Measurements from ENCODE around the gene LRCH4.
"Not testable (repeated sequence)": the region's sequence is repeated elsewhere in the genome, so short reads cannot be mapped to it uniquely, and the experiment has no call there.

LRCH4 gene

GRCh38 chr7:100568176-100568895 is 17.6 kb downstream of the LRCH4 start:
- no peak overlapping the region for H3K4me3 Mint-ChIP-seq
- peak overlapping the region; percentile 61 to 91 for H3K27ac Mint-ChIP-seq
- H3K4me1 Mint-ChIP-seq: peaks cover 75% of the 10 kb centered on the region
- no peaks in the 10 kb centered on the region for H3K9me3 Mint-ChIP-seq
- H3K27me3 Mint-ChIP-seq: no peaks in the 10 kb centered on the region
- no peak for ATAC-seq
- DNase-seq: no peak

- no peak for DNase-seq
- peak overlapping the region; percentile 61 to 91 for H3K27ac Mint-ChIP-seq
- H3K4me3 Mint-ChIP-seq: no peak overlapping the region
- H3K4me1 Mint-ChIP-seq: peaks cover 70% of the 10 kb centered on the region
- no peaks in the 10 kb centered on the region for H3K27me3 Mint-ChIP-seq
- no peaks in the 10 kb centered on the region for H3K9me3 Mint-ChIP-seq
- no peak for ATAC-seq
Measured at GRCh38 chr7:100567751-100568175, 18.2 kb downstream of the LRCH4 start.

GRCh38 chr7:100567031-100567730 is 18.7 kb downstream of the LRCH4 start:
- ATAC-seq: no peak
- Mint-ChIP-seq H3K9me3 (no peaks in the 10 kb centered on the region), H3K27ac (peak overlapping the region in 1 of 2 donors; percentile 73), H3K4me3 (no peak overlapping the region), H3K4me1 (peaks cover 65% of the 10 kb centered on the region), H3K27me3 (no peaks in the 10 kb centered on the region)
- DNase-seq: no peak

- no peak overlapping the region for H3K4me3 Mint-ChIP-seq
- ATAC-seq: no peak
- peak overlapping the region in 1 of 2 donors; percentile 61 for H3K27ac Mint-ChIP-seq
- H3K9me3 Mint-ChIP-seq: no peaks in the 10 kb centered on the region
- DNase-seq: no peak
- no peaks in the 10 kb centered on the region for H3K27me3 Mint-ChIP-seq
- peaks cover 54% of the 10 kb centered on the region for H3K4me1 Mint-ChIP-seq
Measured at GRCh38 chr7:100566018-100566531, 19.9 kb downstream of the LRCH4 start.

GRCh38 chr7:100565133-100565571 is 20.8 kb downstream of the LRCH4 start:
- Mint-ChIP-seq H3K27me3 (no peaks in the 10 kb centered on the region), H3K4me1 (peaks cover 44% of the 10 kb centered on the region), H3K9me3 (no peaks in the 10 kb centered on the region), H3K4me3 (no peak overlapping the region), H3K27ac (no peak overlapping the region)
- DNase-seq: no peak
- ATAC-seq: no peak

DNA sequence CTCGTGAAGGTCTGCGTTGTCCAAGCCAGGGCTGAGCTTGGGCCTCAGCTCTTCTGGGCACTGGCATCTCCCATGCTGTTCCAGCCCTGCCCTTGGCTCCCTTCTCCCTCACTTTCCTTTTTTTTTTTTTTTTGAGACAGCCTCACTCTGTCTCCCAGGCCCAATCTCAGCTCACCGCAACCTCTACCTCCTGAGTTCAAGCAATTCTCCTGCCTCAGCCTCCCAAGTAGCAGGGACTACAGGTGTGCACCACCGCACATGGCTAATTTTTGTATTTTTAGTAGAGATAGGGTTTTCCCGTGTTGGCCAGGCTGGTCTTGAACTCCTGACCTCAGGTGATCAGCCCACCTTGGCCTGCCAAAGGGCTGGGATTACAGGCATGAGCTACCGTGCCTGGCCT is 21.5 kb downstream of the LRCH4 start:
- peaks cover 44% of the 10 kb centered on the region for H3K4me1 Mint-ChIP-seq
- not testable (repeated sequence) for H3K4me3 Mint-ChIP-seq, H3K27me3 Mint-ChIP-seq, H3K27ac Mint-ChIP-seq, DNase-seq, H3K9me3 Mint-ChIP-seq, ATAC-seq

GRCh38 chr7:100563809-100564400 is 22.0 kb downstream of the LRCH4 start:
- Mint-ChIP-seq H3K27me3 (no peaks in the 10 kb centered on the region), H3K9me3 (no peaks in the 10 kb centered on the region), H3K4me3 (no peak overlapping the region), H3K4me1 (peaks cover 44% of the 10 kb centered on the region), H3K27ac (no peak overlapping the region)
- DNase-seq: peak; percentile 78 to 79
- ATAC-seq: peak; percentile 74

DNA sequence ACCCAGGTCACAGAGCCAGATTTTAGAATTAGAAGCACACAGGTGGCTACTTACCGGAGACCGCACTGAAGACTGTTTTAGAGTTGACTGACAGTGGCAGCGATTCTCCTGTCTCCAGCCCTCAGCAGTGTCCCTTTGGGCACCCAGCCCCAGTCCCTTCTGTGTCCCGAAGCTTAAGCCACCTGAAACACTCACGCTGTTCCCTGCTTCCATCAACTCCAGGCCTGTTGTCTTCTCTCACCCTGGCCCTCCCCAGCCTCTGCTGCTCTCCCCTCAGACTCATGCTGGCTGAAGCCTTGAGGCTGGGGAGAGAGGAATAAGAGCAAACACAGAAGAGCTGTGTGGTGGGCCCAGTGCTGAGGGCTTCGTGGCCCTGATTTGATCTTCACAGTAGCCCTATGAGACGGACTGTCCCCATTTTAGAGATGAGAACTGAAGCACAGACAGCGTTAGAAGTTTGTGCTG is 22.8 kb downstream of the LRCH4 start:
- Mint-ChIP-seq H3K27ac (no peak overlapping the region), H3K4me1 (peaks cover 40% of the 10 kb centered on the region), H3K9me3 (no peaks in the 10 kb centered on the region), H3K4me3 (no peak overlapping the region), H3K27me3 (no peaks in the 10 kb centered on the region)
- ATAC-seq (no peak), DNase-seq (no peak)

- DNase-seq: no peak
- Mint-ChIP-seq H3K4me3 (no peak overlapping the region), H3K4me1 (peaks cover 33% of the 10 kb centered on the region), H3K27ac (peak overlapping the region in 1 of 2 donors; percentile 19), H3K9me3 (no peaks in the 10 kb centered on the region), H3K27me3 (no peaks in the 10 kb centered on the region)
- ATAC-seq: no peak
Measured at GRCh38 chr7:100562195-100563099, 23.5 kb downstream of the LRCH4 start.

- no peaks in the 10 kb centered on the region for H3K9me3 Mint-ChIP-seq
- DNase-seq (no peak), ATAC-seq (no peak)
- H3K27ac Mint-ChIP-seq: no peak overlapping the region
- no peaks in the 10 kb centered on the region for H3K27me3 Mint-ChIP-seq
- peaks cover 26% of the 10 kb centered on the region for H3K4me1 Mint-ChIP-seq
- no peak overlapping the region for H3K4me3 Mint-ChIP-seq
Measured at GRCh38 chr7:100561491-100562194, 24.3 kb downstream of the LRCH4 start.

DNA sequence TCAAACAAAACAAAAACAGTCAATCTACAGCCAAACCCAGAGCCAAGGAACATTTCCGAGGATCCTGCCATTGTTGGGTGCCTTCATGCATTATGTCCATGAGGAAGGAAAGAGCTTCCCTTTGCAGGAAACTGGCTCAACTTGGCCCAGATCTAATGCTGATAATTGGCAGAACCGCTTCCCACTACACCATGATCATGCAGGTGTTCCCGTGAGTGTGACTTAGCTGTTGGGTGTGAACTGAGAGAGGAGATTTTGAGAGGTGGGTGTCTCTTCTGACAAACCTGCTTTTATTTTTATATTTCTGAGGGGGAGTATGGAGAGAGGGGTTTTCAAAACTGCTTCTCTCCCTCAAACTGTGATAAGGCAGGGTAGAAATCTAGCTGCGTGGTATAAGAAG is 26.8 kb downstream of the LRCH4 start:
- Mint-ChIP-seq H3K27me3 (no peaks in the 10 kb centered on the region), H3K4me1 (peaks cover 24% of the 10 kb centered on the region), H3K27ac (no peak overlapping the region), H3K4me3 (no peak overlapping the region), H3K9me3 (no peaks in the 10 kb centered on the region)
- DNase-seq (no peak), ATAC-seq (no peak)

GRCh38 chr7:100556541-100556940 is 29.4 kb downstream of the LRCH4 start:
- ATAC-seq (no peak), DNase-seq (no peak)
- no peaks in the 10 kb centered on the region for H3K27me3 Mint-ChIP-seq
- peaks cover 24% of the 10 kb centered on the region for H3K4me1 Mint-ChIP-seq
- H3K4me3 Mint-ChIP-seq: no peak overlapping the region
- H3K27ac Mint-ChIP-seq: peak overlapping the region in 1 of 2 donors; percentile 9
- H3K9me3 Mint-ChIP-seq: no peaks in the 10 kb centered on the region

DNA sequence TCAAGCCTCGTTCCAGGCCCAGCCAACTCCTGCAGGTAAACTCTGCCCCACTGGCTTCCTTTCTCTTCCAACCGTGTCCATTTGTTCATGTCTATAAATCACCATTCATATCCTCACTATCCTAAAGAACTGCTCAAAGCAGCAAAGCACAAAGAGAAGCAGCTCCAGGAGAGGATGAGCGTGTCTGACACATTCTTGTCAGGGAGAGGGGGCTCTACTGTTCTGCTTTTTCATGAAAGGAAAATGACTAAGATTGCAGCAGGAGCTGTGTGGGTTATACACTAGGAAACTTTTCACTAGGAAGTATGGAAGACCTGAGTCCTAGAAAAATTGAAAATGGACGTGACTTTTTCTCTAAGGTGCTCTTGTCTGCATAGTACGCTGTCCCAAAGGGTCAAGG is 30.2 kb downstream of the LRCH4 start:
- Mint-ChIP-seq H3K9me3 (no peaks in the 10 kb centered on the region), H3K27ac (peak overlapping the region; percentile 13 to 33), H3K27me3 (no peaks in the 10 kb centered on the region), H3K4me3 (no peak overlapping the region), H3K4me1 (peaks cover 25% of the 10 kb centered on the region)
- DNase-seq: no peak
- ATAC-seq: no peak

- H3K4me3 Mint-ChIP-seq: no peak overlapping the region
- DNase-seq (no peak), ATAC-seq (no peak)
- no peaks in the 10 kb centered on the region for H3K9me3 Mint-ChIP-seq
- no peak overlapping the region for H3K27ac Mint-ChIP-seq
- no peaks in the 10 kb centered on the region for H3K27me3 Mint-ChIP-seq
- peaks cover 36% of the 10 kb centered on the region for H3K4me1 Mint-ChIP-seq
Measured at GRCh38 chr7:100553032-100553431, 32.9 kb downstream of the LRCH4 start.

Data from stimulated activated naive CD8-positive, alpha-beta T cell treated with anti-CD3 and anti-CD28 coated beads, Interleukin-15, amount 100 ng/mL, for 72 hours (primary cell).